Activated CD4-positive, alpha-beta memory T cell treated with anti-CD3 and anti-CD28 coated beads for 36 hours (primary cell): Measurements from ENCODE around the gene CCDC183. TPM values are rescaled to one million over a fixed set of nuclear protein-coding genes. Genes with fewer than 3 reads are reported as not detected.
"Not testable (repeated sequence)": the region's sequence is repeated elsewhere in the genome, so short reads cannot be mapped to it uniquely, and the experiment has no call there.

ENCODE experiments used
- CTCF ChIA-PET: fragments of 350-600 bp; sonication (Branson Sonifier 250); formaldehyde crosslinking; loops from one replicate; lab custom pipeline; 2021; ENCODE audit warnings: antibody characterized with exemption, inconsistent platforms; lab: Charles Lee
- POLR2A ChIA-PET: fragments of 350-600 bp; sonication (Branson Sonifier 250); formaldehyde crosslinking; loops from one replicate; lab custom pipeline; 2021; ENCODE audit warnings: antibody characterized with exemption; lab: Charles Lee
- DNase-seq: peaks from one replicate; pipeline ENCODE4 v3.0.0-alpha.2; 2020
- H3K27ac Mint-ChIP-seq: one replicate; pipeline ENCODE4 v1.8.0; 2021; ENCODE audit warnings: mixed read lengths
- H3K27me3 Mint-ChIP-seq: one replicate; pipeline ENCODE4 v1.8.0; 2021; ENCODE audit warnings: mixed read lengths
- H3K36me3 Mint-ChIP-seq: one replicate; pipeline ENCODE4 v1.8.0; 2021; ENCODE audit warnings: mixed read lengths
- H3K4me1 Mint-ChIP-seq: one replicate; pipeline ENCODE4 v1.8.0; 2021; ENCODE audit warnings: low read depth, mixed read lengths
- H3K4me3 Mint-ChIP-seq: one replicate; pipeline ENCODE4 v1.8.0; 2021; ENCODE audit warnings: mild to moderate bottlenecking, mixed read lengths
- H3K9me3 Mint-ChIP-seq: one replicate; pipeline ENCODE4 v1.8.0; 2021; ENCODE audit warnings: mixed read lengths
- intact Hi-C: fragments of 100-400 bp; cut with micrococcal nuclease; formaldehyde crosslinking; loops from one replicate; pipeline ENCODE4 v1.15.1; 2023
- total RNA-seq, 2 experiments: library from RNA; stranded (reverse); gene quantifications; one replicate each; pipeline ENCODE4 v1.2.3, GENCODE V29; 2021

The CCDC183 gene
- total RNA-seq, 2 experiments from 2014 or later: 0.21 to 0.36 TPM

DNA sequence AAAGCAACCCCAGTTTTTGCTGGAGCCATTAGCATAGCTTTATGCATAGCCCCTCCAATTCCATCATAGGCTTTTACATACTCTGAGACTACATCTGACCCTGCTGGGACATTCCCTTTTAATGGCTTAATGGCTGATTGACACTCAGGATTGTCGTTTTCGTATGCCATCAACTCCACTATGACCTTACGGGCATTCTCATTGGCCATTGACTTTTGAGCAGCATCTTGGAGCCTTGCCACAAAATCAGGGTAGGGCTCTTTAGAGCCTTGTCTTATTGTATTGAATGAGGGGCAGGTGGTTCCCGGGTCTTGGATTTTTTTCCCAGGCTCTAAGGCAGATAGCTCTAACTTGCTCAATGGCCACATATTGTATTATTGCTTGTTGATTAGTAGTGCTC lies 9.2 kb upstream of the CCDC183 start:
- POLR2A ChIA-PET, H3K27me3 Mint-ChIP-seq, H3K36me3 Mint-ChIP-seq, DNase-seq, H3K27ac Mint-ChIP-seq, H3K4me3 Mint-ChIP-seq, H3K9me3 Mint-ChIP-seq: not testable (repeated sequence)
- CTCF ChIA-PET: interaction anchor here (0.6 to 3.3 kb wide), 12 partner anchors 9 to 281 kb away, joined by 3 to 16 read pairs (median 4); no protein-coding TSS in a partner anchor
- intact Hi-C loops: loop anchor here (1.0 to 5.0 kb wide), 2 partner anchors 205 to 248 kb away; partner anchors contain the start of gene PAXX
- peaks cover 21% of the 10 kb centered on the region for H3K4me1 Mint-ChIP-seq

DNA sequence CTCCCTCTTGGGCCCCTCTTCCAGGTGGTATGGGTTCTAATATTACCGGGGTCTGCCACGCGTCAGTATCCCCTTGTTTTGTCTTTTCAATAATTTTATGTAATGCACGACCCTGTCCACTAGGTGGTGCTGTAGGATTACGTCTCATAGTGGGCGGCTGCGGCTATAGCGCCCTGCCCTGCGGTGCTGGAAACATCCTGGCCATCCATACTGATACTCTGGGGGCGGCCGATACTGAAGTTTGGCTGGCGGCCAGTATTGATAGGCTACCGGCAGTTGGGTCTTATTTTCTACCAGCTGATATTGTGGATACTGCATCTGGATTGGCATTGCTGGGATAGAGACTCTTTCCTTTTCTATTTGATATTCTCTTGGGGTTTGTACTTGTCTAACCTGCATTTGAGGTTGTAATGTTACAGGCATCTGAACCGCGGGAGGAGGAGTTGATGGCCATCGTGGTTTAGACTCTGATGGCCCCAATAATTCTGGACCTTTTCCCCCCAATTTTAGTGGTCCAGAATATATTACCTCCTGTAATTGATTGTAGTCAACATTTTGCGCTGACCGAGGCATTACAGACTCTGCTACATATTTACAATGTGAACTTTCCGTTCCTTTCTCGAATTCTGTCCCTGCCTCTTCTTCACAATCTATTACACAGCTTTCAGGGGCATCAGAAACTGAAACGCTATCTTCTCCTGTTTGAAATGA lies 8.3 kb upstream of the CCDC183 start:
- no peaks in the 10 kb centered on the region for H3K36me3 Mint-ChIP-seq
- intact Hi-C loops: loop anchor here (1.0 to 5.0 kb wide), 2 partner anchors 204 to 247 kb away; partner anchors contain the start of gene PAXX
- H3K27ac Mint-ChIP-seq: no peak overlapping the region

DNA sequence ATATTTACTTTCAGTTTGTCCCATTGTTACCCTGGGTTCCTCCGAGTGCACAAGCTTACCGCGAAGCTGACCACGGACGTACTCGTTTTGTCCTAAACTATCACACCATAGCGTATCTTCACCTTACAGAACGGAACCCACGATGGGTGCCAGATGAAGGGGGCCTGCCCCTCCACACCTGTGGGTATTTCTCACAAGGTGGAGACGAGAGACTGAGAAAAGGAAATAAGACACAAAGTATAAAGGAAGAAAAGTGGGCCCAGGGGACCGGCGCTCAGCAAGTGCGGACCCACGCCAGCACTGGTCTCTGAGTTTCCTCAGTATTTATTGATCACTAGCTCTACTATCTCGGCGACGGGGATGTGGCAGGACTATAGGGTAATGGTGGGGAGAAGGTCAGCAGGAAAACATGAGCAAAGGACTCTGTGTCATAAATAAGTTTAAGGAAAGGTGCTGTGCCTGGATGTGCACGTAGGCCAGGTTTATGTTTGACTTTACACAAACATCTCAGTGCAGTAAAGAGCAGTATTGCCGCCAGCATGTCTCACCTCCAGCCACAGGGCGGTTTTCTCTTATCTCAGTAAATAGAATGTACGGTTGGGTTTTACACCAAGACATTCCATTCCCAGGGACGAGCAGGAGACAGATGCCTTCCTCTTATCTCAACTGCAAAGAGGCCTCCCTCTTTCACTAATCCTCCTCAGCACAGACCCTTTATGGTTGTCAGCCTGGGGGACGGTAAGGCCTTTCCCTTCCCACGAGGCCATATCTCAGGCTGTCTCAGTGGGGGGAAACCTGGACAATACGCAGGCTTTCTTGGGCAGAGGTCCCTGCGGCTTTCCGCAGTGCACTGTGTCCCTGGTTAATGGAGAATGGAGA lies 7.3 kb upstream of the CCDC183 start:
- H3K9me3 Mint-ChIP-seq, H3K4me3 Mint-ChIP-seq, POLR2A ChIA-PET, DNase-seq, H3K27me3 Mint-ChIP-seq, H3K36me3 Mint-ChIP-seq: not testable (repeated sequence)
- Mint-ChIP-seq H3K4me1 (peaks cover 28% of the 10 kb centered on the region), H3K27ac (peak overlapping the region; percentile 13)
- intact Hi-C loops: loop anchor here (5.0 kb wide), 1 partner anchor 203 kb away; the partner anchor contains the start of gene PAXX
- CTCF ChIA-PET: interaction anchor here (1.2 to 3.3 kb wide), 7 partner anchors 11 to 307 kb away, joined by 3 to 16 read pairs (median 4); no protein-coding TSS in a partner anchor

More for the DNA sequence above, 8.3 kb upstream of the CCDC183 start:
- ChIA-PET CTCF (interaction anchor here (0.6 to 3.3 kb wide), 16 partner anchors 10 to 308 kb away, joined by 3 to 16 read pairs (median 3); partner anchors contain the start of gene CLIC3), POLR2A (no interaction called here)
- Mint-ChIP-seq H3K4me3 (no peak overlapping the region), H3K9me3 (no peaks in the 10 kb centered on the region), H3K27me3 (peaks cover 1% of the 10 kb centered on the region), H3K4me1 (peaks cover 25% of the 10 kb centered on the region)
- peak; percentile 84 for DNase-seq

DNA sequence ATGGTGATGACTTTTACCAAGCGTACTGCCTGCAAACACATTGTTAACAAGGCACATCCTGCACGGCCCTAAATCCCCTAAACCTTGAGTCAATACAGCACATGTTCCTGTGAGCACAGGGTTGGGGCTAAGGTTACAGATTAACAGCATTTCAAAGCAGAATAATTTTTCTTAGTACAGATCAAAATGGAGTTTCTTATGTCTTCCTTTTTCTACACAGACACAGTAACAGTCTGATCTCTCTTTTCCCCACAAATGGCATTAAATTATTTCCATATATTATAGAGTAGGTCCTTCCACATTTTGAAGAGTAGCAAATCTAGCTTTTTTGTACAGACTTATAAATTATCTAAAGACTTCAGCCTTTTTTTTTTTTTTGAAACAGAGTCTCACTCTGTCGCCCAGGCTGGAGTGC lies 6.6 kb upstream of the CCDC183 start:
- ChIA-PET CTCF (interaction anchor here (0.6 kb wide), 1 partner anchor 241 kb away, joined by 3 read pairs; no protein-coding TSS in a partner anchor), POLR2A (no interaction called here)
- H3K27ac Mint-ChIP-seq: no peak overlapping the region
- intact Hi-C loops: loop anchor here (5.0 kb wide), 1 partner anchor 203 kb away; the partner anchor contains the start of gene PAXX
- DNase-seq: no peak
- H3K27me3 Mint-ChIP-seq: peaks cover 1% of the 10 kb centered on the region
- no peaks in the 10 kb centered on the region for H3K9me3 Mint-ChIP-seq
- no peak overlapping the region for H3K4me3 Mint-ChIP-seq
- H3K36me3 Mint-ChIP-seq: no peaks in the 10 kb centered on the region
- peaks cover 28% of the 10 kb centered on the region for H3K4me1 Mint-ChIP-seq

DNA sequence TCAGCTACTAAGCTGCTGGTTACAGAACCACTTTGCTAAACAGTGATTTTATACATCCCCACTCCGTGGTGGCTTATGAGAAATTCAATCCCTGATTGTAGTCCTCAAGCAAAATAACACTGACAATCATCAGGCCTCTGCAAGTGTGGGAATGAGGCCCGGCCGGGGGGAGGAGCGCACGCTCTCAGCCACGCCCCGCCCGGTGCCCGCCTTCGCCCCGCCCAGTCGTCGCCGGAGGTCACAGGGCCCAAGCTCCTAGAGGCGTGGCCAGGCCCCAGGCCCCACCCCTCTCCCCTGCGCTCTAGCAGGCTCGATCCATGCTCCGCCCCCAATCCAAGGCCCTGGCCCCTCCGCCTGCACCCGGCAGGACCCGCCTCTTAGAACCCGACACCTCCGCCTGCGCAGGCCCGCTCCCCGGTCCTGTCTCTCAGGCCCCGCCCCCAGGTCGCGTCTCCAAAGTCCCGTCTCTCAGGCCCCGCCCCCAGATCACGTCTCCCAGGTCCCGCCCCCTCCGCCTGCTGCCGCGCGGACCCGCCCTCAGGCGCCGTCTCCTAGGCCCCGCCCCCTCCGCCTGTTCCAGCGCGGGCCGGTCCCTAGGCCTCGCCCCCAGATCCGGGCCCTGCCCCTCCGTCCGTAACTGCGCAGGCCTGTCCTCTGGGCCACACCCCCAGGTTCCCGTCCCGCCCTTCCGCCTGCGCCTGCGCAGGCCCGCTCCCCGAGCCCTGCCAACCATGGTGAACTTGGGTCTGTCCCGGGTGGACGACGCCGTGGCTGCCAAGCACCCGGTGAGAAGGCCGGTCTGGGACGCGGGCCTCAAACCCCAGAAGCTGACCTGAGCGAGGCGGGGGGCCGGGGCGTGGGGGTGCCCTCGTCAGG lies 5.3 kb upstream of the CCDC183 start, which contains the start of gene TMEM141:
Gene TMEM141, plus strand, starts transcription at position 705 of the 876 bp plus-strand sequence. Its CDS starts 27 bp downstream, at position 732.
- peaks cover 21% of the 10 kb centered on the region for H3K4me1 Mint-ChIP-seq
- CTCF ChIA-PET: interaction anchor here (0.5 to 2.9 kb wide), 8 partner anchors 12 to 256 kb away, joined by 3 to 20 read pairs (median 4); no protein-coding TSS in a partner anchor
- no peaks in the 10 kb centered on the region for H3K9me3 Mint-ChIP-seq
- peak; percentile 100 for DNase-seq
- POLR2A ChIA-PET: interaction anchor here (1.2 to 1.4 kb wide), 2 partner anchors 239 to 450 kb away, joined by 4 to 5 read pairs; partner anchors contain the start of gene TUBB4B
- intact Hi-C loops: loop anchor here (1.0 to 5.0 kb wide), 12 partner anchors 9 to 451 kb away; partner anchors contain the start of genes AJM1, RABL6, RNF208 and SEC16A
- peaks cover 1% of the 10 kb centered on the region for H3K27me3 Mint-ChIP-seq
- no peaks in the 10 kb centered on the region for H3K36me3 Mint-ChIP-seq
- H3K4me3 Mint-ChIP-seq: peak within 1 kb of the TSS; percentile 81
- H3K27ac Mint-ChIP-seq: peak within 1 kb of the TSS; percentile 79

DNA sequence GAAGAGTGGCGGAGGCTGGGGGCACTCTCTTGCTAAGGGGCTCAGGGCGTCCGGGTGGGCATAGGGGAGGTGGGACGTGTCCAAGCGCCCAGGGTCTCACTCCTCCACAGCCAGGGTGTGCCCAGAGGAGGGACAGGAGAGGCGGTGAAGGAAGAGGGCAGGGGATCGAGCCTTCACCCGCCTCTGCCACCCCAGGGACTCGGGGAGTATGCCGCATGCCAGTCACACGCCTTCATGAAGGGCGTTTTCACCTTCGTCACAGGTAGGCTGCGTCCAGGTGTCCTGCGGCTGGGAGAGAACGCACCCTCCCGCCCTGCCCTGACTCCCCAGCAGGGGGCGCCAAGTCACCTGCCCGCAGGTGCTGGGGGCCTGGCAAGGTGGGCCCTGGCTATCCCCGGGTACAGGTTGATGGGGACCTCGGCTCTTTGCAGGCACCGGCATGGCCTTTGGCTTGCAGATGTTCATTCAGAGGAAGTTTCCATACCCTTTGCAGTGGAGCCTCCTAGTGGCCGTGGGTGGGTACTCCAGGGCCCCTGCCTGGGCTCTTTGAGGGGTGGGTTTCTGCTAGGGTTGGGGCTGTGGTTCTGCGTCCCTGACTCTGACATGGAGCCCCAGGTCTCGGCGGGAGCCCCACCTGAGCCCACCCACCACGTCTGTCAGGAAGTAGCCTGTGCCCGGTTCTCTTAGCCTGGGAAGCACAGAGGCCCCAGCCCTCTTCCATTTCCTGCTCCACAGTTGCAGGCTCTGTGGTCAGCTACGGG lies 4.4 kb upstream of the CCDC183 start:
- peaks cover 21% of the 10 kb centered on the region for H3K4me1 Mint-ChIP-seq
- H3K27me3 Mint-ChIP-seq: peaks cover 1% of the 10 kb centered on the region
- no peaks in the 10 kb centered on the region for H3K36me3 Mint-ChIP-seq
- no peaks in the 10 kb centered on the region for H3K9me3 Mint-ChIP-seq
- H3K4me3 Mint-ChIP-seq: peak overlapping the region; percentile 81
- peak overlapping the region; percentile 79 for H3K27ac Mint-ChIP-seq
- DNase-seq: peak; percentile 74
- ChIA-PET POLR2A (interaction anchor here (0.6 to 1.2 kb wide), 2 partner anchors 64 to 238 kb away, joined by 5 read pairs; no protein-coding TSS in a partner anchor), CTCF (interaction anchor here (0.8 to 3.0 kb wide), 12 partner anchors 10 to 464 kb away, joined by 3 to 23 read pairs (median 4); partner anchors contain the start of genes AJM1 and RABL6)
- intact Hi-C loops: loop anchor here (1.0 to 5.0 kb wide), 11 partner anchors 9 to 451 kb away; partner anchors contain the start of genes AJM1, RABL6, RNF208 and TRAF2

DNA sequence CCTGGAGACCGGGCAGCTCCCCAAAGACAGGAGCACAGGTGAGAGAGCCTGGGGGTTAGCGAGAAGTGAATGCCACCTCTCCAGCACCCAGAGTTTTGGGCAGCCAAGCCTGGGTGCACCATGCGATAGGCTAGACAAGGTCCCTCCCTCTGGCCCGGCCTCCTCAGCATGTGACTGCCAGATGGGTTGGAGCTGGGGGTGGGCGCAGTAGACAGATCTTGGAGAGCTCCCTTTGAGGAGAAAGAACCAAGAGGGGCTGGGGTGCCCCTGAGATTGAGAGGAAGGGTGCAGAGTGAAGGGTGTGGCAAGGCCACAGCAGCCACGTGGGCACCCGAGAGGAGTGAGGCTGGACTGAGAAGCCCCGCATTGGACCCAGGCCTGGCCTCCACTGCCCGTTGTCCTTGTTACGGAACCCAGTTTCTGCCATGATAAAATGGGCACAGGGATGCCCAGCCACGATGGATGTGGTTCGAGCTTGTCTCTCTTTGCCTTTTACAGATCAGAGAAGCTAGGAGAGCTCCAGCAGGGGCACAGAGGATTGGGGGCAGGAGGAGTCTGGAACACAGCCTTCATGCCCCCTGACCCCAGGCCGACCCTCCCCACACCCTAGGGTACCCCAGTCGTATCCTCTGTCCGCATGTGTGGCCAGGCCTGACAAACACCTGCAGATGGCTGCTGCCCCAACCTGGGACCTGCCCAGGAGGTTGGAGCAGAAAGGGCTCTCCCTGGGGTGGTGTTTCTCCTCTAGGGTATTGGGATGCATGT lies 3.6 kb upstream of the CCDC183 start:
- ChIA-PET CTCF (interaction anchor here (0.8 to 3.0 kb wide), 12 partner anchors 9 to 464 kb away, joined by 3 to 23 read pairs (median 4); partner anchors contain the start of genes AJM1 and RABL6), POLR2A (interaction anchor here (0.6 to 0.7 kb wide), 2 partner anchors 14 to 65 kb away, joined by 3 to 5 read pairs; no protein-coding TSS in a partner anchor)
- no peaks in the 10 kb centered on the region for H3K36me3 Mint-ChIP-seq
- peaks cover 21% of the 10 kb centered on the region for H3K4me1 Mint-ChIP-seq
- H3K4me3 Mint-ChIP-seq: peak overlapping the region; percentile 81
- H3K27ac Mint-ChIP-seq: peak overlapping the region; percentile 64
- intact Hi-C loops: loop anchor here (5.0 kb wide), 3 partner anchors 110 to 450 kb away; partner anchors contain the start of genes RNF208 and TUBB4B
- H3K27me3 Mint-ChIP-seq: peaks cover 1% of the 10 kb centered on the region
- no peaks in the 10 kb centered on the region for H3K9me3 Mint-ChIP-seq
- no peak for DNase-seq

DNA sequence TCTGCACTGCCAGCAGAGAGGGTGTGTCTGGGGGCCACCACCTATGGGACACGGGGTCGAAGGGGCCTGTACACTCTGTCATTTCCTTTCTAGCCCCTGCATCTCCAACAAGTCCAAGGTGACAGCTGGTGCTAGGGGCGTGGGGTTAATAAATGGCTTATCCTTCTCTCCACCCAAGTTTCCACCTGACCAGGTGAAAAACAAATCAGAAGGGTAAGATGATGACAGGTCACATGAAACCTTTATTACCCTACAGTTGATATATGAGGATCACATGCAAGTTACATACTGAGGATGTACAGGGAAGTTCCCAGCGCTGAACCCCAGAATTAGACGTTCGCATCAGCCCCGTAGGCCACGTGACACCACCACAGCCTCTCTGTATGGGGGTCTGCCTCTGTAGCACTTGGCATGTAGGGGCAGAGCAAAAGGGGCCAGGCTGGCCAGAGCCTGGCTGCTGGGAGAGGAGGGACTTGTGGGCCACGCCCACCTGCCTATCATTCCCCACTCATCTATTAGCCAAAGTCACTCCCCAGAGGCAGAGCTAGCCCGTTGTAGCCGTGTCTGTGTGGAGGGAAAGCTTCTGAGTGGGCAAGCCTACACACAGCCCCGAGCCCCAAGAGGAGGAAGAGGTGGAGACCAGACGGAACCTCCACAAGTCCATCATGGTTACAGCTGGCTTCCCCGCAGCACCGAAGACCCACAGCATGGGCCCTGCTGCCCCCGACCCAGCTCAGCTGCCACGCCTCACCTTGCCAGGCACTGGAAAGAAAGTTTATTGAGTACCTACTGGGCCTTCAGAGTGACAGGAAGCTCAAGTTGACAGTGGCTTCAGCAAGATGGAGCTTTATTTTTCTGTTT lies 2.8 kb upstream of the CCDC183 start:
- ChIA-PET CTCF (interaction anchor here (0.7 to 3.0 kb wide), 16 partner anchors 11 to 463 kb away, joined by 3 to 23 read pairs (median 4); partner anchors contain the start of genes AJM1, LCN8 and RABL6), POLR2A (interaction anchor here (0.9 kb wide), 1 partner anchor 14 kb away, joined by 4 read pairs; no protein-coding TSS in a partner anchor)
- intact Hi-C loops: loop anchor here (5.0 kb wide), 3 partner anchors 109 to 449 kb away; partner anchors contain the start of genes RNF208 and TUBB4B
- H3K9me3 Mint-ChIP-seq: no peaks in the 10 kb centered on the region
- H3K27ac Mint-ChIP-seq: no peak overlapping the region
- no peak overlapping the region for H3K4me3 Mint-ChIP-seq
- no peaks in the 10 kb centered on the region for H3K36me3 Mint-ChIP-seq
- H3K27me3 Mint-ChIP-seq: peaks cover 1% of the 10 kb centered on the region
- DNase-seq: no peak
- peaks cover 13% of the 10 kb centered on the region for H3K4me1 Mint-ChIP-seq
